Loucy (cell line): Measurements from ENCODE around the gene FA2H.
"Not testable (repeated sequence)": the region's sequence is repeated elsewhere in the genome, so short reads cannot be mapped to it uniquely, and the experiment has no call there.

Source experiments
- H2AFZ ChIP-seq: fragments of 200-600 bp; sonication (generic); 2 replicates; pipeline ENCODE4 v1.6.0; 2016; ENCODE audit warnings: antibody characterized with exemption, mild to moderate bottlenecking, low read length, moderate library complexity
- H3F3A ChIP-seq: fragments of 200-600 bp; 2 replicates; pipeline ENCODE4 v1.6.0; 2016; ENCODE audit warnings: antibody characterized with exemption, low read depth, mild to moderate bottlenecking
- H3K27me3 ChIP-seq: fragments of 200-600 bp; sonication (generic); 2 replicates; pipeline ENCODE4 v1.6.1; 2014; ENCODE audit warnings: low read length, mild to moderate bottlenecking; ENCODE audit not compliant: insufficient read depth, poor library complexity, severe bottlenecking
- H3K36me3 ChIP-seq: fragments of 200-600 bp; sonication (generic); 2 replicates; pipeline ENCODE4 v1.6.1; 2016; ENCODE audit warnings: low read length; ENCODE audit not compliant: insufficient read depth
- H3K4me1 ChIP-seq: fragments of 200-600 bp; sonication (generic); 2 replicates; pipeline ENCODE4 v1.5.1; 2014; ENCODE audit warnings: low read length, mild to moderate bottlenecking; ENCODE audit not compliant: insufficient read depth, poor library complexity, severe bottlenecking
- H3K4me2 ChIP-seq: fragments of 200-600 bp; sonication (generic); 2 replicates; pipeline ENCODE4 v1.6.0; 2014; ENCODE audit warnings: antibody characterized with exemption, low read length, low read depth, mild to moderate bottlenecking; ENCODE audit not compliant: poor library complexity, severe bottlenecking
- H3K4me3 ChIP-seq: fragments of 200-600 bp; sonication (generic); 2 replicates; pipeline ENCODE4 v1.5.1; 2014; ENCODE audit warnings: low read length, mild to moderate bottlenecking, mixed read lengths; ENCODE audit not compliant: poor library complexity, severe bottlenecking
- H3K79me2 ChIP-seq: fragments of 200-600 bp; sonication (generic); 2 replicates; pipeline ENCODE4 v1.6.1; 2014; ENCODE audit warnings: low read length; ENCODE audit not compliant: insufficient read depth
- H3K9ac ChIP-seq: fragments of 200-600 bp; sonication (generic); 2 replicates; pipeline ENCODE4 v1.6.0; 2014; ENCODE audit warnings: mild to moderate bottlenecking, low read depth, low read length, moderate library complexity; ENCODE audit not compliant: poor library complexity, severe bottlenecking
- H3K9me2 ChIP-seq: fragments of 200-600 bp; sonication (generic); replicated peaks from 2 replicates; pipeline ENCODE4 v1.6.1; 2016; ENCODE audit warnings: low read depth, low read length, mixed read lengths
- H3K9me3 ChIP-seq: fragments of 200-600 bp; sonication (generic); 2 replicates; pipeline ENCODE4 v1.6.1; 2014; ENCODE audit warnings: mild to moderate bottlenecking, antibody characterized with exemption, low read length, low read depth; ENCODE audit not compliant: insufficient read depth
- H4K20me1 ChIP-seq: fragments of 200-600 bp; sonication (generic); 2 replicates; pipeline ENCODE4 v1.6.0; 2014; ENCODE audit warnings: antibody characterized with exemption, low read length, mild to moderate bottlenecking; ENCODE audit not compliant: insufficient read depth, poor library complexity, severe bottlenecking
- CTCF ChIP-seq: fragments of 200-600 bp; sonication (generic); conservative IDR thresholded peaks from 2 replicates; pipeline ENCODE4 v1.5.1; 2014; ENCODE audit warnings: mild to moderate bottlenecking, antibody characterized with exemption, low read length
- EZH2phosphoT487 ChIP-seq: fragments of 200-600 bp; IDR thresholded peaks from 2 replicates; pipeline ENCODE4 v1.6.1; 2018; ENCODE audit warnings: antibody characterized with exemption, mild to moderate bottlenecking, moderate library complexity, borderline replicate concordance

The FA2H gene

DNA sequence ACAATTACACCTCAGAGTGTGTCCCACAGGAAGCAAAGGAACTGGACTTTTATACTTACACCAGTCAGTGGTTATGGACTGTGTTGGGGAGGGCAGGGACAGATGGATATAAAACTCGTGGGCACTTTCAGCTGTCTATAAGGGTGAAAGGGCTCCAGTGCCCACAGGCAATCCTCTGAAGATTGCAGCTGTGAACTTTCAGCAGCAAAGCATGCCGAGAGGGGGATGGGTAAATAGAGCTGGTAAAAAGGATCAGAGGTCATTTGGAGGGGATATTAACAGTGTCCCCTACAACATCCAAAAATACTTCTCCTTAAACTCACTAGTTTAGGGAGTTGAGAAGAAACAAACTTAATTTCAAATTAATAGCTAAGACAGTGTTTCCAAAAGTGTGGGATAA lies 94.6 kb downstream of the FA2H start:
- TF ChIP-seq EZH2phosphoT487: no peak
- TF ChIP-seq CTCF: no peak
- H2AFZ ChIP-seq: no peak overlapping the region
- no peak overlapping the region for H3K4me3 ChIP-seq
- H3K27me3 ChIP-seq: no peaks in the 10 kb centered on the region
- no peaks in the 10 kb centered on the region for H3F3A ChIP-seq
- H3K9ac ChIP-seq: no peak overlapping the region
- no peaks in the 10 kb centered on the region for H4K20me1 ChIP-seq
- H3K4me1 ChIP-seq: no peaks in the 10 kb centered on the region
- H3K9me3 ChIP-seq: no peaks in the 10 kb centered on the region
- no peaks in the 10 kb centered on the region for H3K79me2 ChIP-seq
- no peaks in the 10 kb centered on the region for H3K9me2 ChIP-seq
- no peak overlapping the region for H3K4me2 ChIP-seq
- H3K36me3 ChIP-seq: no peaks in the 10 kb centered on the region; the same call in 1 of the 2 replicates

DNA sequence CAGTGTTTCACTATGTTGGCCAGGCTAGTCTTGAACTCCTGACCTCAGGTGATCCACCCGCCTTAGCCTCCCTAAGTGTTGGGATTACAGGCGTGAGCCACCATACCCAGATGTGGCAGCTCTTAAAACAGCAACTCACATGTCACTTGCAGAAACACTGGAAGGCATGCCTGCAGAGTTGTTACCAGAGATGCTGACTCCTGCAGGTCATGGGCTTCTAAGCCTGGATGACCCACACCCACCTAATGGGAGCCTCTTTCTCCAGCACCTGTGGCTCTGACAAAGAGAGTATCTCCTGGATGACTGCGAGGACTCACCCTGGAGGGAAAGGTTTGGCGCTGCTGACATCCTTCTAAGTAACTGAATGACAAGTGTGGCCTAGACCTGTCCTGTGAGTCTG lies 96.8 kb downstream of the FA2H start:
- H3K4me3 ChIP-seq: no peak overlapping the region

DNA sequence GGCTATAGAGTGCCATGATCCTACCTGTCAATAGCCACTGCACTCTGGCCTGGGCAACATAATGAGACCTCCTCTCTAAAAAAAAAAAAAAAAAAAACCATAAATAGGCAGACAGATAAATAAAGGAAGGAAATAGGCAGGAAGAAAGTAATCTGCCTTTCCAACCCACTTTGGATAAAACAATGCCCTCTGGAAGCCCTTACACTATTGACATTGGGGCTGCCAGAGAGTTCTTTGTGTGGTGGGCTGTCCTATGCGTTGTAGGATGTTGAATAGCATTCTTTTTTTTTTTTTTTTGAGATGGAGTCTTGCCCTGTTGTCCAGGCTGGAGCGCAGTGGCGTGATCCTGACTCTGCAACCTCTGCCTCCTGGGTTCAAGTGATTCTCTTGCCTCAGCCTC lies 100.7 kb downstream of the FA2H start:
- H3K27me3 ChIP-seq: no peaks in the 10 kb centered on the region
- H3K4me1 ChIP-seq: no peaks in the 10 kb centered on the region
- H3K36me3 ChIP-seq: peaks cover 3% of the 10 kb centered on the region; the same call in 1 of the 2 replicates
- H3F3A ChIP-seq: no peaks in the 10 kb centered on the region
- no peak overlapping the region for H3K4me3 ChIP-seq
- H2AFZ ChIP-seq: no peak overlapping the region
- H3K9me3 ChIP-seq: no peaks in the 10 kb centered on the region
- no peaks in the 10 kb centered on the region for H3K9me2 ChIP-seq
- no peak overlapping the region for H3K9ac ChIP-seq
- no peaks in the 10 kb centered on the region for H4K20me1 ChIP-seq
- TF ChIP-seq CTCF (no peak), EZH2phosphoT487 (no peak)
- no peaks in the 10 kb centered on the region for H3K79me2 ChIP-seq
- no peak overlapping the region for H3K4me2 ChIP-seq

More for the DNA sequence above, 96.8 kb downstream of the FA2H start:
- Histone ChIP-seq H3K36me3 (peaks cover 3% of the 10 kb centered on the region; the same call in 1 of the 2 replicates), H3K9ac (no peak overlapping the region), H3K79me2 (no peaks in the 10 kb centered on the region), H3K27me3 (no peaks in the 10 kb centered on the region), H4K20me1 (no peaks in the 10 kb centered on the region), H3K9me2 (no peaks in the 10 kb centered on the region), H3F3A (no peaks in the 10 kb centered on the region), H3K4me2 (no peak overlapping the region), H3K4me1 (no peaks in the 10 kb centered on the region), H2AFZ (no peak overlapping the region), H3K9me3 (no peaks in the 10 kb centered on the region)
- TF ChIP-seq EZH2phosphoT487: no peak
- no peak for TF ChIP-seq CTCF

GRCh38 chr16:74668877-74669276 lies 105.7 kb downstream of the FA2H start:
- not testable (repeated sequence) for H3K4me2 ChIP-seq, H3K9me3 ChIP-seq, H3K36me3 ChIP-seq, H3K27me3 ChIP-seq, H2AFZ ChIP-seq, H3K9ac ChIP-seq, H3K9me2 ChIP-seq, H3F3A ChIP-seq, H3K4me3 ChIP-seq
- Histone ChIP-seq H4K20me1 (peaks cover 26% of the 10 kb centered on the region), H3K79me2 (peaks cover 35% of the 10 kb centered on the region), H3K4me1 (peaks cover 22% of the 10 kb centered on the region)
